HG03135 (cell line): ENCODE data around the gene ARHGAP24.

ENCODE experiments used
- ATAC-seq: cut with Tn5 transposase; IDR thresholded peaks from one replicate; pipeline ENCODE4 v1.9.1; 2021; ENCODE audit warnings: mild to moderate bottlenecking, moderate library complexity; ENCODE audit not compliant: unreplicated experiment

Gene ARHGAP24

DNA sequence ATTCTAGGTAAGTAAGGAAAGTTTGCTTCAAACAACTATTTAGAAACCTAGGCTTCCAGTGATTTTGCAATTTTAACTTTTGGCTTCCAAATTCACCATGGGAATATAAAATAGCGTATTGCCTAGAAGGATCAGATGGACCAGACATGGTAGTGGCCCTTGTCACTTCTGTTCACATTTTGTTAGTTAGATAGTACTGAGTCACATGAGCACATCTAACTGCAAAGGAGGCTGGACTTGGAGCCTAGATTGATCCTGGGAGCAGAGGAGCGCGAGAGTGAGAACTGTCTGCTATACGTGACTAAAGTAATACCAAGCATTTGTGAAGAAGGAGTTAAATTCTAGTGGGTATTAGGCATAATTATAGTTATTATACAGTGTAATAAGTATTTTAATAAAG, 102.4 kb downstream of the ARHGAP24 start:
- ATAC-seq = no peak

DNA sequence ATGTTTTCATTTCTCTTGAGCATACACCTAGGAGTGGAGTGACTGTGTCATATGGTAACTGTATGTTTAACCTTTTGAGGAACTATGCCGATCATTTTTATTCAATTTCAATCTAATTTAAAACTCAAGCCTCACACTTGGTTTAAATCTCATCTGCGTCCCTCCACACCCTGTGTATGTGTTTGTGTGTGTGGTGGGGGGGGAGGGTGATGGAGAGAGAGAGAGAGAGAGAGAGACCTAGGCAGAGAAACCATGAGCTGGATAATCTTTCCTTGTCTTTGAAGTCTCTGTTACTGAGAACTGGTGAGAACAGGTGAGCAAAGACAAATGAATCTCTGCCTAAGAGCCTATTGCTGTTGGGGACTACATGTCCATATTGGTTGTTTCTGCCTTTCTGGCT, 105.0 kb downstream of the ARHGAP24 start:
- no peak for ATAC-seq

GRCh38 chr4:85580489-85580888, 105.5 kb downstream of the ARHGAP24 start:
- ATAC-seq = no peak

DNA sequence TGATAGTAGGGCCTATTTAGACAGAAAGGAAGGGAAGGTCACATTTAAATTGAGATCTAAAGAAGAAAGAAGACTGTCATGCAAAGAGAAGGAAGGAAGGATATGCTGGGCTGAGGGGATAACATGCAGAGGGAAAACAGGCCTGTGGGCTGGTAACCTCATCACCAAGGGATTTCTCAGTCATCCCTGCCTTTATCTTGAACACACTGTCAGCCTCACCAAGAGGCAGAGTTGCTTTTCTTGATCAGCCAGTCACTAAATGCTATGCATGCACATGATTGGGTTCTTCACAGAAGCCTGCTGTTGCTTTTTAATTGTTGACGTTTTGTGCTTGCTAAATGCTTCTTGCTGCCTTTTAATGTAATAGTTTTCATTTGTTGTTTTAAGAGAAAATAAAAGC, 113.0 kb downstream of the ARHGAP24 start:
- no peak for ATAC-seq

GRCh38 chr4:85591406-85592098, 116.6 kb downstream of the ARHGAP24 start:
- ATAC-seq = no peak

DNA sequence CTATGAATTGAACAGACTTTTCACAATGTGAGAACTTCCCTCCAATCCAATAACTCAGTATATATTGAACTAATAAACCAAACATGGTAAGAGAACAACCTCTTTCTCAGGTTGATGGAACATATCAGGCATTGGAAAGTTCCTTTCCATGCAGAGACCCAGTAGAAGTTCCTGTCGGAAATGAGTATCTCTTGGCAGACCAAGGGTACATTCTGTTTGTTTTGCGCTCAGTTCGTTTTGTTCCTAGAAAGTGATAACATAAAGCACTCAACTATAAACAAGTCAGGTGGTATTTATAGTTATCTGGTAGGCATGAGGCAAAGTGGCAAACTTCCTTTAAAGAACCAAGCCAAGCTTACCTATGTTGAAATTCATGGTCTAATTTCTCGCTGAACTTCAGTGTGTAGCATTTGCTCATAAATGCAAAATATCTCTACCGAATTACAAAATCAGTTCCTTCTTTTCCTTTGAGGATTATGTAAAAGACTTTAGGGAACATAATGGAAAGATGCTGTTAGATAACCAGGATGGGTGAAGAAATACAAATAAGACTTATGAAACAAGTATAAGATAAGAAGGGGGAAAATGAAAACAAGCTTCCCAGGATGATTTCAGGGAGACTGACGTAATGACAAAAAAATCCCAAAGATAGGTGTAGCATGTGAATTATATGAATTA, 120.3 kb downstream of the ARHGAP24 start:
- ATAC-seq = no peak

DNA sequence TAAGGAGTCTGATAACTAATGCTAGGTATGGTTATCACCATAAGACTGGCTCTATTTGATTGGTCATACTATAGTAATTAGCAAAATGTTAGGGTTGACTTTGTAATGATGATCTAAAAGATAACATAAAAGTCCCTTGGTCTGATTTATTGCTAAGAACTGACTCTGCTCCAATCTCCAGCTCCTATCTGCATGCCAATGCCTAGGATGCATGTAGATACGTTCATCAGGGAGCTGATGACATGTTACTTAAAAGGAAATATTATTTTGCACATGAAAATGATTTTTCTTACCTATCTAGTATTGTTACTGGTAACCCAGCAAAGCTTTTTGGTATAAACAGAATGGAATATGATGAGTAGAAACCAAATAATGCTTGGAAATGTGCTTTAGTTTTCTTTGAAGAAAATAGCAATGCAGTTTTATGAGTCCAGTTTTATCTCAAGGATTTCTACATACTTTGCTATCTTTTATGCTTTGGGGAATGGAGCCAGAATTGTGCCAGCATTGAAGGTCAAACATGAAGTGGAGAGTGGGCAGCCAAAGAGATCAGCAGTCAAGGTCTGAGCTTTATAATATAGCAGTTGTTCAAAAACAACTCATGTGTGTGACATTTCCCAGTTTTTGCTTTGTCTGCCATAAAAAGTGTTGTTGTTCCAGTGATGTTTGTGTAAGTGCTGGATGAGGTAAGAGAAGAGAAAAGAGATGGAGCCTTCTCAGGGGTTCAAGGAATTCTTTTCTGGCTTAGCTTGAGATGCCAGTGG, 121.0 kb downstream of the ARHGAP24 start:
- ATAC-seq = no peak

- ATAC-seq = no peak
These were observed 124.0 kb downstream of the ARHGAP24 start for GRCh38 chr4:85598936-85599335.

GRCh38 chr4:85600501-85600900, 125.6 kb downstream of the ARHGAP24 start:
- no peak for ATAC-seq

DNA sequence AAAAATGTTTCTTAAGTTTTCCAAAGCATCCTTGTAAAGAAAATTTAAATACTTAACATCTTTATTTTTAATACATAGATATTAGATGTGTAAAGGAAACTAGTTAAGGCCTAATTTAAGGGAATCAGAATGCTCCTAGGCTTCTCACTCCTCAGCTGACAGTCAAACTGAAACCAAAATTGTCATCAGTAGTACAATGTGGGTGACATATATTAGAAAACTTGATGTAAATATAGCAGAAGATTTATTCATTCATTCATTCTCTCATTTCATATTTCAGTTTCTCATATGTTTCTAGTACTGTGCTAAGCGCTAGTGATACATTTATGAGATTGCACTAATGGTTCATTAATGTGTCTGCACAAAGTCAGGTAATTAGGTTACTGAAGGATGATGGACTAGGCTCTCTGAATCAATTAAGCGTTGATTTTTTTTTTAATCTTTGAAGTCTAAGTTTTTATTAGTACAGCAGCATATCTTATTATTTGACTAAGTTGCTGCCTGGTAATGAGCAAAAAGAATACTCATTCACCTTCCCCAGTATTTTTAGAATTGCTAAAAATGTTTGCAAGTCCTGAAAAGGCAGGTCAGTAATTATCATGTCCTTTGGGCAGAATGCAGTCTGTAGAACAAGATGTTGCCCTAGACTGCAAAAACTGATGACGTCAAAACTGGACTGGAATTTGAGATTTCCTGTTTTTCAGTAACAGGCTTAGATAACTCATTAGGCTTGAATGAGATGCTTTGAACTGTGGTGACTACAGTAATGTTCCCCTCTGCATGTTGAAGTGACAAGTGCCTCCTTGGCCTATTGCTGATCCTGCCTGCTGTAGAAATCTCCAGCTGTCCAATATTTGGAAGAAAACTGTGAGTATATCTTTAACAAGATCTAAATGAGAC, 128.7 kb downstream of the ARHGAP24 start:
- ATAC-seq = peak; percentile 32

DNA sequence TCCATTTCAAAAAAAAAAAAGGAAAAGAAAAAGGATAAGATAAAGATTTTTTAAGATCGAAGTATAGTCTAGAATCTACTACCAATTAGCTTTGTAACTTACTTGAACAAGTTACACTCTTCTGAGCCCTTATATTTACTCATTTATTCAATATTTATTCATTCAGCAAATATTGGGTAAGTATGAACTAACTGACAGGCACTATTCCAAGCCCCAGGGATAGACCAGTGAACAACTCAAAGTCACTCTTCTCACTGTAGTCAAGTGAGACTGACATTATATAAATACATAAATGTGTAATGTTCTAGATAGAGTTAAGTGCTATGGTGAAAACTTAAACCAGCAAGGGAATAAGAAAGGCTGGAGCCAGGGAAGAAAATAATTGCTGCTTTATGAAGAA, 131.6 kb downstream of the ARHGAP24 start:
- no peak for ATAC-seq

DNA sequence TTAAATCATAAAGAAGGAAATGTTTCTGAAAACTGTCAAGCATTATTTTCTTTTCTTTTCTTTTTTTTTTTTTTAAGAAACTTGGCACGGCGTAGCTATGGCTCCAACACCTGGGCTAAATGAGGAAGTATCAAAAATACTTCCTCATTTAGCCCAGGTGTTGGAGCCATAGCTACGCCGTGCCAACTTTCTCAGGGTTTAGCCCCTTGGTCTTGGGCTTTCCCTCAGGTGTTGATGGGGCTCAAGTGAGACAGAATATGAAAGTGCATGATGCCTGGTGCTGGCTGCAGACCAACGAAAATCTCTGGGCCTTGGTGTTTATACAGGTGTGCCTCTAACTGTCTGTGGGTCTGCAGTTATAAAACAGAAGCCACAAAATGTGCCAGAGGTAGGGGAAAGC, 132.7 kb downstream of the ARHGAP24 start:
- ATAC-seq = peak; percentile 77

DNA sequence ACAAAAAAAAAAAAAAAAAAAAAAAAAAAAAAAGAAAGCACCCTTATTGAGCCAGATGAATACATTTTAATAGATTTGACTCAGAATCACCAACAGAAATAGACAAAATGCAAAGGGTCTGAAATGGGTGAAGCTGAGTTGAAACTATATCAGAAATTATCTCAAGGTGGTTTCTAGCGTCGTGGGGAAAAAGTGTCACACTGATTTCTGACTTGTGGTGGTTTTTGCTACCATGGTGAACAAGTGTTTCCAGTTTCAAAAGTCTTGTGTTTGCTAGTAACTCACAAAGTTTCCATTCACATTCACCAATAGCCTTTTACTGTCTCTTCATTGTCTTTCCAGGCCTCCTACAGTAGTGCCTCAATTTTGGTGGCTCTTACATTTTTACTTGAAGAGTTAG, 135.5 kb downstream of the ARHGAP24 start:
- peak; percentile 83 for ATAC-seq

GRCh38 chr4:85611661-85612060, 136.7 kb downstream of the ARHGAP24 start:
- no peak for ATAC-seq

DNA sequence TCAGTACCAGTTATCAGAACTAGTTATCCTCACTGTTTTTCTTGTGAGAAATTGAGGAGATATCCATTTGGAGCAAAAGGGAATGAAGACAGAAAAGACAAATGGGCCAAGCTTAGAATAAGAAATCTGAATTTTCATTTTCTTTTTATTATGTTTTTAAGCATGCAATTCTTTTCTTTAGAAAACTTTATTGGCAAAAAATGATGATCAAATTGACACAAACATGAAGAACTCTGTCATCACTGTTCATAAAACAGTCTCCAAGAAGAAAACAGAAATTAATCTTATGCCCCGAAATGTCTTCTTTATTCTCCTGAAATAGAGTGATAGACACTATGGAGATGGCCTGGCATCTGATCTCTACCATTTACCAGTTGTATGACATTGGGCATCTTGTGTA, 139.0 kb downstream of the ARHGAP24 start:
- ATAC-seq = no peak

- no peak for ATAC-seq
These were observed 141.0 kb downstream of the ARHGAP24 start for GRCh38 chr4:85615952-85616351.

DNA sequence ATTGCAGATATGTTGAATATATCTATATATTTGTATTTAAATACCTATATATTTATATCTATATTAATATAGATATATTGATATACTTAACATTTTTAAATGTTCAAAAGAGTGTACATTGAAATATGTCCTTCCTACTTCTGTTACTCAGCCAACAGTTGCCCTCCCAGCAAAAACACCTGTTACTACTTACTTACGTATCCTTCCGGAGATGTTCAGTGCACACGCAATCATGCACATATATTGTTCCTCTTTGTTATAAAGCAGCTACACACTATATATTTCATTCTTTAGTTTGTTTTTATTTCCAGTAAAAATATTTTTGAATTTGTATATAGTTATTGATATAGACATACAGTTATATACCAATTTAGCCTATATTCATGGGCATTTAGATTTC, 142.3 kb downstream of the ARHGAP24 start:
- ATAC-seq = no peak

DNA sequence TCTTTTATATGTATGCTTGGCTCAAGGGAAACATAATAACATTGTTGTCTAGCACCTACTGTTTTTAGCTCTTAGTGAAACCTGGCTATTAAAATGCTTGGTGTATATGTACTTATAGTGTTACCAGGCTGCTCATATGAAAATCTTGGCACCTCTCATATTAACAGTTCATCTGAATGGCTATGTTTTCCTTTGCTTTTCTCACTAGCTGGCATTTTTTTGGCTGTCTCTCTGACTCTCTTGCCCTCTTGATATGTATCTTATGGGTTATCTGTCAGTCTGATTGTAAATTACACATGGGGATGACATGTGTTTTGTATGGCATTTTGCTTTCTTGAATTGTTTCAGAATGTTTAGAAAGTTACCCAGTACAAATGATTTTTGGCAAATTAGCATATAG, 158.0 kb downstream of the ARHGAP24 start:
- ATAC-seq = no peak

GRCh38 chr4:85637778-85638177, 162.8 kb downstream of the ARHGAP24 start:
- no peak for ATAC-seq

- ATAC-seq = no peak
These were observed 165.0 kb downstream of the ARHGAP24 start for GRCh38 chr4:85639946-85640345.
